ENCODE results near the gene EXOC6B. TPM values are rescaled to one million over a fixed set of nuclear protein-coding genes. Genes with fewer than 3 reads are reported as not detected.

EXOC6B gene
- total and polyA plus RNA-seq, 9 of the 15 experiments (the other 6 are each of a cell fraction or from before 2014, with no cell fraction given): 0.28 to 4.2 (median 2.0) TPM

DNA sequence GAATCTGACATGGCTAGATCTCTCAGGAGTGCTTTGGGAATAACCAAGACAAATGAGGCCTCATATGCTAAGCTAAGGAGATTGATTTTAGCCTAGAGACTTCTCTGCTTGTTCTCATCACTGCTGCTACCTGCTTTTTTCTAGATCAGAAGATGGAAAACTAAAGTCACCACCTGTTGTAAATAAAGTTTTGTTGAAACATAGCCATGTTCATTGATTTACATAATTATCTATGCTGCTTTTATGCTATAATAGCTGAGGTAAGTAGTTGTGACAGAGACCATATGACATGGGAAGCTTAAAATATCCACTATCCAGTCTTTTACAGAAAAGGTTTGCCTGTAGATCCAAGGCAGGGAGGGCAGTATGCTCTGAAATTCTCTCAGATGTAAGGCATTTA lies 632.1 kb downstream of the EXOC6B start:
- intact Hi-C loops (cut with micrococcal nuclease) (no loop called here), in situ Hi-C loops (cut with MboI) (no loop called here)
- TF ChIP-seq, protein P1, sequence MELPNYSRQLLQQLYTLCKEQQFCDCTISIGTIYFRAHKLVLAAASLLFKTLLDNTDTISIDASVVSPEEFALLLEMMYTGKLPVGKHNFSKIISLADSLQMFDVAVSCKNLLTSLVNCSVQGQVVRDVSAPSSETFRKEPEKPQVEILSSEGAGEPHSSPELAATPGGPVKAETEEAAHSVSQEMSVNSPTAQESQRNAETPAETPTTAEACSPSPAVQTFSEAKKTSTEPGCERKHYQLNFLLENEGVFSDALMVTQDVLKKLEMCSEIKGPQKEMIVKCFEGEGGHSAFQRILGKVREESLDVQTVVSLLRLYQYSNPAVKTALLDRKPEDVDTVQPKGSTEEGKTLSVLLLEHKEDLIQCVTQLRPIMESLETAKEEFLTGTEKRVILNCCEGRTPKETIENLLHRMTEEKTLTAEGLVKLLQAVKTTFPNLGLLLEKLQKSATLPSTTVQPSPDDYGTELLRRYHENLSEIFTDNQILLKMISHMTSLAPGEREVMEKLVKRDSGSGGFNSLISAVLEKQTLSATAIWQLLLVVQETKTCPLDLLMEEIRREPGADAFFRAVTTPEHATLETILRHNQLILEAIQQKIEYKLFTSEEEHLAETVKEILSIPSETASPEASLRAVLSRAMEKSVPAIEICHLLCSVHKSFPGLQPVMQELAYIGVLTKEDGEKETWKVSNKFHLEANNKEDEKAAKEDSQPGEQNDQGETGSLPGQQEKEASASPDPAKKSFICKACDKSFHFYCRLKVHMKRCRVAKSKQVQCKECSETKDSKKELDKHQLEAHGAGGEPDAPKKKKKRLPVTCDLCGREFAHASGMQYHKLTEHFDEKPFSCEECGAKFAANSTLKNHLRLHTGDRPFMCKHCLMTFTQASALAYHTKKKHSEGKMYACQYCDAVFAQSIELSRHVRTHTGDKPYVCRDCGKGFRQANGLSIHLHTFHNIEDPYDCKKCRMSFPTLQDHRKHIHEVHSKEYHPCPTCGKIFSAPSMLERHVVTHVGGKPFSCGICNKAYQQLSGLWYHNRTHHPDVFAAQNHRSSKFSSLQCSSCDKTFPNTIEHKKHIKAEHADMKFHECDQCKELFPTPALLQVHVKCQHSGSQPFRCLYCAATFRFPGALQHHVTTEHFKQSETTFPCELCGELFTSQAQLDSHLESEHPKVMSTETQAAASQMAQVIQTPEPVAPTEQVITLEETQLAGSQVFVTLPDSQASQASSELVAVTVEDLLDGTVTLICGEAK (IDR thresholded peaks at IDR 0.05): peak; percentile 80
- TF ChIP-seq, protein P1 (CRISPR knock-in tag; IDR thresholded peaks at IDR 0.05): peak; percentile 29; the same call in 1 of the 2 replicates
- no peak for TF ChIP-seq HNRNPK (IDR thresholded peaks at IDR 0.05; ENCODE audit: low read depth, low read length, poor library complexity, severe bottlenecking)
- Histone ChIP-seq H3K4me1 (replicated peaks in 1 of 2; ENCODE audit: control insufficient read depth in 2 of 2, insufficient read depth in 2 of 2, low read length in 2 of 2) (no peaks in the 10 kb centered on the region), H3K9me3 (replicated peaks; ENCODE audit: control insufficient read depth, insufficient read depth, low read depth, low read length) (no peaks in the 10 kb centered on the region), H4K20me1 (replicated peaks; ENCODE audit: control insufficient read depth, insufficient read depth, low read length) (no peaks in the 10 kb centered on the region), H3K27me3 (ENCODE audit: control insufficient read depth in 2 of 2, insufficient read depth in 2 of 2, low read length in 2 of 2) (no peaks in the 10 kb centered on the region), H3K4me3 (no peak overlapping the region), H3K9me1 (ENCODE audit: control insufficient read depth, insufficient read depth, low read length) (no peaks in the 10 kb centered on the region), H3K4me2 (ENCODE audit: insufficient read depth, low read length) (no peak overlapping the region), H2AFZ (ENCODE audit: low read depth, low read length) (no peak overlapping the region), H3K36me3 (ENCODE audit: control insufficient read depth, insufficient read depth, low read length) (no peaks in the 10 kb centered on the region), H3K79me2 (ENCODE audit: control insufficient read depth, insufficient read depth, low read length) (no peaks in the 10 kb centered on the region), H3K27ac (ENCODE audit: extremely low read depth, low read depth, low read length) (no peak overlapping the region), H3K9ac (ENCODE audit: insufficient read depth in 1 of 2, low read depth in 2 of 2, low read length in 2 of 2) (no peak overlapping the region)
- DNase-seq (ENCODE audit: extremely low read depth in 1 of 4, low spot score in 3 of 4) (no peak), FAIRE-seq (no peak), ATAC-seq (no peak)
- POLR2A ChIA-PET: no interaction called here
- CTCF ChIA-PET (ENCODE audit: low intra/inter-chr PET ratio): no interaction called here
- BruUV-seq (replicated peaks): no TSS peak

Data from K562 (cell line).